NCI-H748 (cell line): Measurements from ENCODE around the gene STXBP3.
"Not testable (repeated sequence)": the region's sequence is repeated elsewhere in the genome, so short reads cannot be mapped to it uniquely, and the experiment has no call there.

Source experiments
- DNase-seq: peaks from one replicate; lab custom pipeline; 2025; ENCODE audit not compliant: unreplicated experiment; lab: John Stamatoyannopoulos, UW

Gene STXBP3, protein sequence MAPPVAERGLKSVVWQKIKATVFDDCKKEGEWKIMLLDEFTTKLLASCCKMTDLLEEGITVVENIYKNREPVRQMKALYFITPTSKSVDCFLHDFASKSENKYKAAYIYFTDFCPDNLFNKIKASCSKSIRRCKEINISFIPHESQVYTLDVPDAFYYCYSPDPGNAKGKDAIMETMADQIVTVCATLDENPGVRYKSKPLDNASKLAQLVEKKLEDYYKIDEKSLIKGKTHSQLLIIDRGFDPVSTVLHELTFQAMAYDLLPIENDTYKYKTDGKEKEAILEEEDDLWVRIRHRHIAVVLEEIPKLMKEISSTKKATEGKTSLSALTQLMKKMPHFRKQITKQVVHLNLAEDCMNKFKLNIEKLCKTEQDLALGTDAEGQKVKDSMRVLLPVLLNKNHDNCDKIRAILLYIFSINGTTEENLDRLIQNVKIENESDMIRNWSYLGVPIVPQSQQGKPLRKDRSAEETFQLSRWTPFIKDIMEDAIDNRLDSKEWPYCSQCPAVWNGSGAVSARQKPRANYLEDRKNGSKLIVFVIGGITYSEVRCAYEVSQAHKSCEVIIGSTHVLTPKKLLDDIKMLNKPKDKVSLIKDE

DNA sequence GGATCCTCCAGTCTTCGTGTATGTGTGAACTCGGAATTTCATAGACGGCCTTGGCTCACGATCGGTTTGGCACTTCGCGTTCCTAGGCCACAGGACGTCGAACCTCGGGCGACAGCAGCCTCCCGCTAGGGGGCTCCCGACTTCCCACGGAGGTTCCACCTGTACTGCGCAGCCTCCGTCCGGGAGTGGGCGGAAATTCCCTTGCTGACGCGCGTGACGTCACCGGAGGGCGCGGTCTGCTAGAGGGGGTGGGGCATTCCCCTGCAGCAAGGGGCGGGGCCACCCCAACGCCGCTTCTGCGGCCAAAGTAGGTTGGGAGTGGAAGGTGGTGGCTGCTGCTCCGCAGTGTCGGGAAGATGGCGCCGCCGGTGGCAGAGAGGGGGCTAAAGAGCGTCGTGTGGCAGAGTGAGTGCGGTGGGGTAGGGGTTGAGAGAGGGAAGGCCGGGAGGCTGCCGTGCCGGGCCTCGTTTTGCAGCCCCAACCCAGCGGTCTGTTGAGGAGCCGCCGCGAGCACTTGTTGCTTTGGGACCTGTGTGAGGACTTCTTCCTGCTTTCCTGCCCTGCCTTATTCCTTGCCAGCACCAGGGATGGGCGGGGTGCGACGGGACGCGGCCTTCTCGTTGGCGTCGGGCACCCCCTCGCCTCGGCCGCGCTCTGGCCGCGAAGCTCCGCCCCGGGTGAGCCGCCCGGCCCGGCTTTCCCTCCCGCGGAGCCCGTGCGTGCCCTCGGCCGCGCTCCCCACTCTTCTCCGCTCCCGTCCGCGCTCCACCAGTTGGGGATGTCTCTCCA is at the start of gene STXBP3:
TSS of gene STXBP3 (plus strand) at position 293 of the 789 bp plus-strand sequence. CDS start at position 357, 64 bp downstream.
- DNase-seq = peak; percentile 98

DNA sequence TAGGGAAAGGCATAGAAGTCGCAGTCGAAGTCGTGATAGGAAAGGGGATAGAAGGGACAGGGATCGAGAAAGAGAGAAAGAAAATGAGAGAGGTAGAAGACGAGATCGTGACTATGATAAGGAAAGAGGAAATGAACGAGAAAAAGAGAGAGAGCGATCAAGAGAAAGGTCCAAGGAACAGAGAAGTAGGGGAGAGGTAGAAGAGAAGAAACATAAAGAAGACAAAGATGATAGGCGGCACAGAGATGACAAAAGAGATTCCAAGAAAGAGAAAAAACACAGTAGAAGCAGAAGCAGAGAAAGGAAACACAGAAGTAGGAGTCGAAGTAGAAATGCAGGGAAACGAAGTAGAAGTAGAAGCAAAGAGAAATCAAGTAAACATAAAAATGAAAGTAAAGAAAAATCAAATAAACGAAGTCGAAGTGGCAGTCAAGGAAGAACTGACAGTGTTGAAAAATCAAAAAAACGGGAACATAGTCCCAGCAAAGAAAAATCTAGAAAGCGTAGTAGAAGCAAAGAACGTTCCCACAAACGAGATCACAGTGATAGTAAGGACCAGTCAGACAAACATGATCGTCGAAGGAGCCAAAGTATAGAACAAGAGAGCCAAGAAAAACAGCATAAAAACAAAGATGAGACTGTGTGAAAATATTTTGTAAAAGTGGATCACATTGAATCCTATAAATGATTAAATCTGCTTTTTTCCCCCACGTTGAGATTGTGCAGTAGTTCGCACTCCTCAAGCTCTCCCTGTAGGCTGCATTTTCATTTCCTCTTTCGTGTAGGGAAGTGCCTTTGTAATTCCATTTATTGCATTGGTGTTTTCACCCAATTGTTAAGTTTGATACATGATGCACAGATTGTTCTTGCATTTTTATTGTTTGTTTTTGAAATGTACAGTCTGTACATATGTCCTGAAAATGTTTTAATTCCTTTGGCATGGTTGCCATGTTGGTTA is 46.8 kb upstream of the STXBP3 start:
- DNase-seq = no peak

DNA sequence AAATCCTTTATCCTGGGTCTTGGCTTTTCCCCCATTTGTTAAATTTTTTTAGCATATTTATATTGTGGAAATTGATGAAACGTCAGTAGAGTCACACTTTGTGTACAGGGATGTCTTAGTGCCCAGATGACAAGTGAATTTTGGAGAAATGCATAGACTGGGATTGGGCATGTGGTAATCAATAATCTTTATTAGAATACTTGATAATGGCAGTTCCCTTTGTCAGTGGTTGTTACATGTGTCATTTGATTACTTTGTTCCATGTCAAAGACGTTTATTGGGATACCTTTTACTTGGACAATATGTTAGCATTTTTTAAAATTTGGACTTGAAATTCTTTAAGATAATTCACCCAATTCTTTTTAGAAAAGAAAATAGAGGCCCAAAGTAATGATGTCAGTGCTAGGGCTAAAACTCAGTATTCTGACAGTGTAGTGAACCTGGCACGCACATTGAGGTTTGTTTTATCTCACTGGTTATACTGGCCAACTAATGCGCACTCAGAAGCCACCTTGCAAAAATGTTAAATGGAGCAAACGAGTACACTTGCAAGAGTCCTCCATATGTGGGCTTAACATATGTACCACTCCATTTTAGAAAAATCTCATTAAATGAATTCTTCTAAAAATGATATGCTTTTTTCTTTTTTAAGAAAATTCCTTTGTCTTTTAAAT is 45.2 kb upstream of the STXBP3 start:
- DNase-seq = no peak

DNA sequence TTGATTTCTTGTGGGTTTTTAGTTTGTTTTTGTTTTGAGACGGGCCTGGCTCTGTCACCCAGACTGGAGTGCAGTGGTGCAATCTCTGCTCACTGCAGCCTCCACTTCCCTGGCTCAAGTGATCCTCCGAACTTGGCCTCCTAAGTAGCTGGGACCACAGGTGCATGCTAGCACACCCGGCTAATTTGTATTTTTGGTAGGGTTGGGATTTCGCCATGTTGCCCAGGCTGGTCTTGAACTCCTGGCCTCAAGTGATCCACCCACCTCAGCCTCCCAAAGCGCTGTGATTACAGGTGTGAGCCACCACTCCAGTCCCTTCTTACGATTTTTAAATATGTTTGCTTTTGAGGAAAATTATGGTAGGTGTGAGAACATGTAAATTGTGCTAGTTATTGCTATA is 44.4 kb upstream of the STXBP3 start:
- DNase-seq = not testable (repeated sequence)

DNA sequence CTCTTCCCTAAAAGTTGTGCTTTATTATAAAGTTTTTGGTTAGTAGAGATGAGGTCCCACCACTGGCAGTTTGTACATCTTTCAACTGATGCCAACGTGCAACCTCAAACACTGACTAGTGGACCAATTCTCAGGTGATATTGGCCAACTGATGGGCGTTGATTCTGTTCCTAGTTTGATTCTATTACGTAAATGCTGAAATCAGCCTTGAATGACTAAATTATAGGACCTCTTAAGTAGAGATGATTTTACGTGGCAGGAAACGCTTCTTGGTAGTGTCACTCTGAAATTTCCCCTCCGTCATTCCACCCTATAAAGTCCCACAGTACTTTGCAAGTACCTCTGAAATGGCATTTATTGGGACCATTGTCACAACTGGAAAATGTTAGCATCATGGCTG is 42.5 kb upstream of the STXBP3 start:
- DNase-seq = no peak

DNA sequence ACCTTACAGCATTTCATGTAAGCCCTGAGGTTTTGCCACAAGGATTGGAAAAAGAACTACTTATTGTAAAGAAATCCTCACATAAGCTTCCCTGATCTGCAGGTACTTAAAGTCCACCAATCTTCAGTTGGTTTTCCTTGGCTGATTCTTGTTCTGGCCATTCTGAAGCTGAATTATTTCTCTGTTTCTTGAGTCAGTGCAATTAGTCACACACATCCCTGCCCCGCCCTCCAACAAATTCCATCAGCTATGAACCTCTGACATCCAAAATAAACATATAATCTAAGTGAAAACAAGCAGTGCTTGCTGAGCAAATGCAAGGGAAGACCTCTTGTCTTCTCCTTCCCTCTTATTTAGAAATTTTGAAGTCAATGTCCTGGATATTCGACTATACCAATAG is 42.0 kb upstream of the STXBP3 start:
- DNase-seq = no peak

DNA sequence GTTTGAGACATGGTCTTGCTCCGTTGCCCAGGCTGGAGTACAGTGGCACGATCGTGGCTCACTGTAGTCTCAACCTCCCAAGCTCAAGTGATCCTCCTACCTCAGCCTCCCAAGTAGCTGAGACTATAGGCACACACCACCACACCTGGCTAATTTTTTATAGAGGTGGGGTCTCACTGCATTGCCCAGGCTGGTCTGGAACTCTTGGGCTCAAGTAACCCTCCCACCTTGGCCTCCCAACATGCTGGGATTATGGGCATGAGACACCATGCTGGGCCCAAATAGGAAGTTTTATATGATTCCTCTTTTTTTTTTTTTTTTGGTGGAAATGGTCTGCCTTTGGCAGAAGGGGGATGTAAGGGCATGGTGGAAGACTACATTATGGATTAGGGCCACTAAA is 39.8 kb upstream of the STXBP3 start:
- no peak for DNase-seq

DNA sequence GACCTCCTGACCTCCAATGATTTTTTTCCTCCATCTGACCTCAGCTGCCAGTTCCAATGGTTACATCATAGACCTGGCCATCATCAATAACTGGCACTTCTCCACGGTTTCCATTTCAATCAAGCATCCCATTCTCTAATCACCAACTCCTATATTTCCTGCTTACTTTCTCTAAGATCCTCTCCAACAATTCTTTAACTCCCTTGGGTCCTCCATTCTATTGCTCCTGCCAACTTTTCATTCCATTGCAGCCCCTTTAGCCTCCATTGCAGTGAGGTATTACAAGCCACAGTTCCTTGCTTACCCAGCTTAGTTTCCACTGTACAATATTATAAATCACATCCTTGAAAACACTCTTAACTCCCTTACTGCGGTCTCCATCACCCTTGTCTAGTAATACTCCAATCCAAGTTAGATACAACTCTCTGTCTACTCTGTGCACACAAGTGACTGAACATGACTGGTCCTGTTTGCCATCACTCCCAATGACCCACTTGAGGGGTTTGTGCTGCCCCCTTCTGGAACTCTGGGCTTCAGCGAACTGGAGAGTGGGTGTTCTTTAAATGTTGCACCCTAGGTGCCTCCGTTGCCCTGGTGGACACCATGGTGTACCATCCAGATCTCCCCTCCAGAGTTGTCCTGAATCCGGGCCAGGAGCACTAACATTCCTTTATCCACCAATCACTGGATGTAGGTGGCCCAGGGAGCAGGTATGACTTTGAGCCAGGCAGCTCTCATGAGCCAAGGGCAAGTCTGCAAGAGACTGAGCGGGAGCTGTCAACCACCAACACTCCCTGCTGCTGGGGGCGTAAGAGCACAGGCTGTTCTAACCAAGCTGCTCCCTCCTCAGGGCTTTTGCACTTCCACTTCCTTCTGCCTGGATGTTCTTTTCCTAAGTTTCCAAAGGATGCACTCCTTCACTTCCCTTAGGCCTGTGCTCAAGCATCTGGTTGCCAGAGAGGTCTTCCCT is 37.5 kb upstream of the STXBP3 start:
- DNase-seq = no peak

DNA sequence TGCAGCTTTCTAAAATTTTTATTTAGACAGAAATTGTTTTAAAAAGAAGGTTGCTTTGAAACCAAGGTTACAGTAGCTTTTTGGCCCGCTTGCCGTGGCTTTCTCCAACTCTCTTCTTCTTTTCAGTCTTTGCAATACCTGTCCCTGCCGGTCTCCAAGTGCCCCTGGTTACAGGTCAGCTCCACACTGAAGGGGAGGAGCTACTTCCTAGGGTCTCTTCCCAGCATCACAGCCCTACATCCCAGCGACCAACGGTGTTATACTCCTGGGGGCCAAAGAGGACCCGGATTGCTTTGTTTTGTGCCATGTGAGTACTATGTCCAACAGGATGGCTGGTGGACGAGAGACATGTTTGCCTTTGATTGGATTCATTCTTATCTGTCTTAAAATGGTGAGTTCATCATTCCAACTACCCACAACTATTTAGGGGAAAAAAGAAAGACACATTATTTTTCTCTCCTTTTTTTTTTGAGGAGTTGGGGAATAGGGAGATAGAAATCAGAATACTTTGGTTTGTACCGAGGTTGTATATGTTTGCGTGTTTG is 33.8 kb upstream of the STXBP3 start, which contains the start of gene FNDC7:
TSS of gene FNDC7 (plus strand) at position 303 of the 545 bp plus-strand sequence. CDS start at position 329, 26 bp downstream.
- peak; percentile 55 for DNase-seq

DNA sequence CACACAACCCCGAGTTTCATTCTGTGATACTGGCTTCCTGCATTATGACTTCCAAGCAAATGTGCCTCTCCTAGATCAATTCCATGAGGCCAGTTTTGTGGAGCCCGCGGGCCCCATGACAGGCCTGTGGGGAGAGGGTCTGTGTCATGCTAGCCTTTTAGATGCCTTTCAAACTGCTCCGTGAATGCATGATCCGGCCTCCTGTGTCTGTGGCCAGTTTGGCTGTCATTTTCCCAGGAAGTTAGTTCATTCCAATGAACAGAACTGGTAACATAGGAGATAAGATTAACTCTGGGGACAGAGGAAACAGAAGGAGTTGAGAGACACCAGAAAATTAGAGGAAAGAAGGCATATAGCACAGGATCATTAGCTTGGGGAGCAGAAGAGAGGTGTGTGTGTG is 30.5 kb upstream of the STXBP3 start:
- no peak for DNase-seq

DNA sequence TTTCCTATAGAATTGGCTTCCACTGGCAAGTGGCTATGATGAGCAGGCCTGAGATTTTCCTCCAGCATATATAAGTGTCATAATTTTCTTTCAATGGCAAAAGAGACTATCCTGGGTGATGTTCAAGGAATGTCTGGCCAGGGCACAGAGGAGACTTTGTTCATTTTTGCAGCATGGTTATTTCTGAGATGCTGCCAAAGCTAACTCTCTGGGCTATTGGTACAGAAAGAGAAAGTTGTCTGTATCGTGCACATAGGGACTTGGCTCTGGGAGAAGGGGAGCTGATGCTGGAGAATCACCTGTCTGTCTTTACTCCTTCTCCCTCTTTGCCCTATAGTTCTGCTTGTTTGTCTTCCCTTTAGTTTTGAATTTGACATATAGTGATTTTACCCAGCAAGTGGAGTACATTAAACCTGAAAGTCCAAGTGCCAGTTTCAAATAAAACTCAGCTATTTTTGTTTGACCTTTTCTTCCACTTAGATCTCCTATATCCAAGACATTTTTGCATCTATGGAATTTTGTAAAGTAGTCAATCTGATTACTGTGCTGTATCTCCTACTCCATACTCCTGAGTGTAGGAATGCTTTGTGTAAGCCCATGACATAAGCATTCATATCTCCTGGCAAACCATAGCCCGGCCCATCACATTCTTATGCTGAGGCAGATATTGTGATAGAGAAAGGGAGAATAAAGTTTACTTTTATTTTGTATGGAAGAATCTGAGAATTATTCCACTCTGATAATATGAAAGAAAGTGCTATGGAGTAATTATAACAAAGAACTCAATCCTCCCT is 29.8 kb upstream of the STXBP3 start:
- DNase-seq = no peak

DNA sequence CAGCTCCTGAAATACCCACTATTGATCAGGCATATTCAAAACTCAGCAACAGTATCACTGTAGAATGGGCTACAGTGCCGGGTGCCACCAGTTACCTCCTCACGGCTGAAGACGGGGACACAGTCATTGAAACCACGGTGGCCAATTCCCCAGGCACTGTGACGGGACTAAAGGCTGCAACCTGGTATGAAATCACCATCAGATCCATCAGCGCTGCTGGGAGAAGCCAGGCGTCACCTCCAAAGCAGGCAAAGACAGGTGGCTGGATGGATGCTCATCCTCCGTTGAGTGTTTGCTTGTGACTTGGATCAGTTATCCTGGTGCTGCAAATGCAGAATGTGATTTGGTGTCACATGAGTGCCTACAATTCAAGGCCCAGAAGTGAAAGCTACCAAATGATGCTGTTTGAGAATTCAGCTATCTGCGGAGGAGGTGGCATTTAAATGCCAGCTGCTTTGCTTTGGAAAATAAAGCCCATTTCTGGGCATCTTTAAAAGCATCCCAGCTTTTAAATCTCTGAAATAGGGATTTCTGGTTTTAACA is 28.6 kb upstream of the STXBP3 start:
- DNase-seq = no peak

DNA sequence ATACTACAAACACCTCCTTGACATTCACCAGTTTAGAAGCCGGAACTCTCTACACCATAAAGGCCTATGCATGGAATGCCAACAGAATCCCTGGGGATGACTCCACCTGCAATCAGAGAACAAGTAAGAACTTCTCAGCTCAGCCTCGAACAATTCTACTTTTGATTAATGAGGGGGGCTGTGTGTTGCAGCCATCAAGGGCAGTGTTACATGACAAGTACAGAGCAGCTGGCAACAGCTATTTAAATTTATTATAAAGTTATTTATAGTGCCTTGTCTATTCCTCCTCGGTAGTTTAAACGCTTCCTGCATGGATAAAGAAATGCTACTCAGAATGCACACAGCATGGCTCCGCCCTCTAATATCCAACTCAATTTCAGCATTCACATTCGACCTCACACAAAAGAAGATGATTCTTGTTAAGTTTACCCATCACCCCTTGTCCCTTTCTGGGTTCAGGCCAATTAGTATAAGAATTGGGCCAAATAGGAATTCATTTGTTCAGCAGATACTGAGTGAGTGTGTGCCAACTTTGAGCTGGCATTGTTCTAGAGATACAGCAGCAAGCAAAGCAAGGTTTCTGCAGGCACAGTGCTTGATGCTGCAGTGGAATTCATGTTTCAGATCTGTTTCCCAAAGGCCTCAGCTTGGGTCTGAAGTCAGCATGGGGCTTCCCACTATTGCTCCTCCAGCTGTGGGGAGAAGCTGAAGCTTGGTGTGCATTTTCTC is 27.4 kb upstream of the STXBP3 start:
- DNase-seq = no peak

DNA sequence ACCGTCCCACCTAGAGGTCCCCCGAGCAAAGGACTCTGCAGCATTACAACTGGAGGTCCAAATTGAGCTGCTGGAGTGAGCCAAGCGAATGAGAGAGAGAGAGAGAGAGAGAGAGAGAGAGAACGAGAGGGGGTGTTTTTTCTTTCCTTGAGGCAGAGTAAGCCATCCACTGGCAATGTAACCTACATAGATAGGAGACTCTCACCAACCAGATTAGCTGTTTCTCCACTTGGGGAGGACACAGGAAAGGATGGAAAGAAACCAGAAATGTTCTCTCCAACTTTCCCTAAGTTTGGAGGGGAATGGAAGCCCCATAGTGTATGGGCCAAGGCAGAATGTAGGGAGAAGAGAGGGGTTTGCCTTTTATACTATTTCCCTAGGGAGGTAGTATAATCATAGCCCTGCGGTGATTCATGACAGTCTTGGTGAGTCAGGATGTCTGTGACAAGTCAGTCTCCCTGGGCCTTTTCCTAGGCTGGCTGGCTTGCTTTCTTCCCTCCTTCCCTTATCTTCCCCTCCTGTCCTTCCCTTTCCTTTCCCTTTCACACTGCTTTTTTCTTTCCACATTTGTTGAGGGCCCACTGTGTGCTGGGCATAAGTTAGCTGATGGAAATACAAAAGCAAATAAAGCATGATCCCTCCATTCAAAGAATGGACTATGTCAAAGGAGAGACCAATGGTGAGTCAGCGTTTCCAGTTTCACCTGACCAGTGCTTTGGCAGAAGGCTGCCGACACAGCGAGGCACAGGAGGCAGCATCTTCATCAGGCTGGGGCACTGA is 26.6 kb upstream of the STXBP3 start:
- no peak for DNase-seq

DNA sequence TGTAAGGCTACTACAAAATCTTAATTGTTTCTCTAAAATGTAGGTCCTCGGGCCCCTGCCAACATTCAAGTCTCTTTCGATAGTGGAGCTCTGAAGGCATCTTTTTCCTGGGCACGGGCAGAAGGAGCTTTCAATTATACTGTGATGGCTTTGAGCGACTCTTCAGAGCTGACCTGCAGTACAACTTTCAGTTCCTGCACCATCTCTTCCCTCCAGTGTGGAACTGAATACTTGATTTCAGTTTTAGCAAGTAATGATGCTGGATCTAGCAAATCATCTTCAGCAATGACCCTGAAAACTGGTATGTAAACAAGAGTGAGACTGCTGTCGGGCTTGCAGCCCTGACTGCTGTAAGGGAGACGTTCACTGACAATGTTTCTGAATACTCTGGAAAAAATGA is 24.2 kb upstream of the STXBP3 start:
- no peak for DNase-seq

DNA sequence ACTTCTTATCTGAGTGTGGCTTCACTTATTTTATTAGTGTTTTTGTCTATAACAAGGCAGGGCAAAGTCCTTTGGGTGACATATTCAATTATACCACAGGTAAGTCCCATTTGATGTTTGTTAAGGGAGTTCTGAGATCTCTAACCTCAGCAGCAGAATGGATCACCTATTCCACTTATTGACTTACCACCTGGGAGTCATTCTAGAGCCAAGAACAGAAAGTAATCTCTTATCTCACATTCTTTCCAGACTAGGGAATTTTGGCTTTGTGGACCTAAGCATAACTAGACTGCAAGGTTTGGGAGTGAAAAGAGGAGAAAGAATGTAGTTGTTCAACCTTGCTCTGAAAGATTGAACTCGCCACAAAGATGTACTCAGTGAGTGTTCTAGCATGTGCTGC is 20.6 kb upstream of the STXBP3 start:
- no peak for DNase-seq
